Subcutaneous adipose tissue (tissue), 4 donors: ENCODE data around the gene CCN2. TPM values are rescaled to one million over a fixed set of nuclear protein-coding genes. Genes with fewer than 3 reads are reported as not detected.

ENCODE experiments used
- total RNA-seq, 4 donors: library from RNA; depleted of rRNA; stranded (reverse); fragments of >200 nt; gene quantifications; one replicate each; pipeline ENCODE4 v1.1.0, GENCODE V29; 2016
- TF ChIP-seq, protein P1 (sequence below): fragments of 450-650 bp; IDR thresholded peaks from one replicate; pipeline ENCODE4 v1.5.1; 2016; ENCODE audit warnings: low read depth, mild to moderate bottlenecking, control low read depth, antibody characterized with exemption, moderate library complexity

CCN2 gene
- total RNA-seq, 4 donors from 2014 or later: 81.9 to 165 (median 112) TPM

DNA sequence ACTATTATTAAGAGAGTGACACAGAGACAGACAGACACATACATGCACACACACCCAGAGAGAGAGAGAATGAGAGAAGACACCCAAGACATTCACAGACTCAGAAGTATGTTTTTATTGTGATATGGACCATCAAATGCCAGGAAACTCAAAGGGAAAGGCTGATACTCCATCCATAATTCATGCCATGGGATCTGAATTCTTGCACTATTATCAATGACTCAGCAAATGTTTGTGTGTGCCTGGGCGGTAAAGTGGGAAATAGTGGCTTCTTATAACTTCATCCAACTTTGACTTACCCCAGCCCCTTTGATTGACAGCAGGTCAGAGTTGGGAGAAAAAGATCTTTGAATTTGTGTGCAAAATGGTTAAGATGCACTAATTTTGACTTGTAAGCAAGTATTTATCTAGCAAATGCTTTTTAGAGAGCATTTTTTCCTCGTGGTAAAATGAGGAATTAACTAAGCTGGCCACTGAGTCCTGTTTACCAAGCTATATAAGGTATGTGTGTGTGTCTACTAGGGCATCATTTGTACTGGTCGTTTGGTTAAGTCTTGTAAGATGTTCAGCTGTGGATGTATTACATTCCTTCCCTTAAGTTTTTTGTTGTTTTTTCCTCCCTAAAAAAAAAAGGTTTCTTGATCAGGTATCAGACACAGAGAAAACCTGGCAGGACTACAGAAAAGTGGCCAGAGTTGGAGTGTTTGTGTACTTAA, 3.0 kb upstream of the CCN2 start:
- TF ChIP-seq, protein P1, sequence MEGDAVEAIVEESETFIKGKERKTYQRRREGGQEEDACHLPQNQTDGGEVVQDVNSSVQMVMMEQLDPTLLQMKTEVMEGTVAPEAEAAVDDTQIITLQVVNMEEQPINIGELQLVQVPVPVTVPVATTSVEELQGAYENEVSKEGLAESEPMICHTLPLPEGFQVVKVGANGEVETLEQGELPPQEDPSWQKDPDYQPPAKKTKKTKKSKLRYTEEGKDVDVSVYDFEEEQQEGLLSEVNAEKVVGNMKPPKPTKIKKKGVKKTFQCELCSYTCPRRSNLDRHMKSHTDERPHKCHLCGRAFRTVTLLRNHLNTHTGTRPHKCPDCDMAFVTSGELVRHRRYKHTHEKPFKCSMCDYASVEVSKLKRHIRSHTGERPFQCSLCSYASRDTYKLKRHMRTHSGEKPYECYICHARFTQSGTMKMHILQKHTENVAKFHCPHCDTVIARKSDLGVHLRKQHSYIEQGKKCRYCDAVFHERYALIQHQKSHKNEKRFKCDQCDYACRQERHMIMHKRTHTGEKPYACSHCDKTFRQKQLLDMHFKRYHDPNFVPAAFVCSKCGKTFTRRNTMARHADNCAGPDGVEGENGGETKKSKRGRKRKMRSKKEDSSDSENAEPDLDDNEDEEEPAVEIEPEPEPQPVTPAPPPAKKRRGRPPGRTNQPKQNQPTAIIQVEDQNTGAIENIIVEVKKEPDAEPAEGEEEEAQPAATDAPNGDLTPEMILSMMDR: no peak

DNA sequence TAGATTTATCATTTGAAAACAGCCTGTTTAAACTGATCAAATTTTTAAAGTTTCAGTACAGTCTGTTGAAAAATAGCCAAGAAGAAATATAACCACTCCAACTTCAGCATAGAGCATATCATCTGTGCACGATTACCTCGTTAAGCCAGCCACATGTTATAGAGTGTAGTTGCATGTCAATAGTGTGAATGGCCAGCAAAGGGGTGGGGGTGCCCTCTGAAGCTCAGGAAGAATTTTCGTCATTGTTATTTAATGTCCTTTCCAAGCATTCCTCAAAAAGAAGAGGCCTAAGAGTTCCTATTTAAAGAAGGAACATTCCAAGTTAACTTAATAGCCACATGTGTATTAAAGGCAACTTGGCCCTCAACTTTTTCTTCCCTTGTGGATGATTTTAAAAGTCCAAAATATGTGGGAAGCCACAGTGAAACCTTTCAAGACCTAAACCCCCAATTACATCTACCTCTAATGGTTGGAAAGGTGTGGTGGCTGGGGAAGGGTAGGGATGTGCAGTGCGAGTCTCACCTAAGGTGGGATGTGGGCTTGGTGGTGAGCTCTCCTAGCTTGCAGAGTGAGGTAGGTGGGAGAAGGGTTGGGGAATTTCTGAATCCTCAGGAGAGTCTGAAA, 1.8 kb upstream of the CCN2 start:
- TF ChIP-seq, protein P1: no peak

DNA sequence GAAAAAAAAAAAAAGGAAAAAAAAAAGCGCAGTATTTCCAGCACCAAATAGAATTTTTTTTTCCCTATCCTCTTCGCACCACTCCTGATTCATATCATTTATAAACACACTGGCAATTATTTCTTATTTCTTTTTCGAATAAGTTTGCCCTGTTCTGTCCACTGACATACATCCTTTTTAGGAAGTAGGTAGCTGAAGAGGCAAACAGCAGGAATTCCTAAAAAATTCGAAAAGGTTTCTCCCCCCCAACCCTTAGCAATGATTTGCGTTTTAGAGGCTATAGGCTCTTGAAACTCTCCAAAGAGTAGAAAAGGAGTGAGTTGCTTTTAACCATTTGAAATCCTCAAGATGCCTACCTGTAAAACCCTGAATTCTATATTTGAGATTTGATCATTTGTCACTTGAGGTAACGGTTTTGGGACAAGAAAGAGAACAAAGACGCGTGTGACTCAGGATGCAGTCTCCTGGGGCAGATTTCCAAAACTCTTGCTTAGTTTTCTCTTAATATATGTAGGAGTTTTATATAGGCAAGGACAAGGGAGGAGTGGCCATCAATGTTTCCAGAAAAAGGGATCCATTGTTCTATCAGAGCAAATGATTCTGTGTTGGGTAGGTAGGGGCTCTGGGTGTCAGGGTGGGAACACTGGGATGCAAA, 531 bp upstream of the CCN2 start:
- TF ChIP-seq, protein P1: no peak

DNA sequence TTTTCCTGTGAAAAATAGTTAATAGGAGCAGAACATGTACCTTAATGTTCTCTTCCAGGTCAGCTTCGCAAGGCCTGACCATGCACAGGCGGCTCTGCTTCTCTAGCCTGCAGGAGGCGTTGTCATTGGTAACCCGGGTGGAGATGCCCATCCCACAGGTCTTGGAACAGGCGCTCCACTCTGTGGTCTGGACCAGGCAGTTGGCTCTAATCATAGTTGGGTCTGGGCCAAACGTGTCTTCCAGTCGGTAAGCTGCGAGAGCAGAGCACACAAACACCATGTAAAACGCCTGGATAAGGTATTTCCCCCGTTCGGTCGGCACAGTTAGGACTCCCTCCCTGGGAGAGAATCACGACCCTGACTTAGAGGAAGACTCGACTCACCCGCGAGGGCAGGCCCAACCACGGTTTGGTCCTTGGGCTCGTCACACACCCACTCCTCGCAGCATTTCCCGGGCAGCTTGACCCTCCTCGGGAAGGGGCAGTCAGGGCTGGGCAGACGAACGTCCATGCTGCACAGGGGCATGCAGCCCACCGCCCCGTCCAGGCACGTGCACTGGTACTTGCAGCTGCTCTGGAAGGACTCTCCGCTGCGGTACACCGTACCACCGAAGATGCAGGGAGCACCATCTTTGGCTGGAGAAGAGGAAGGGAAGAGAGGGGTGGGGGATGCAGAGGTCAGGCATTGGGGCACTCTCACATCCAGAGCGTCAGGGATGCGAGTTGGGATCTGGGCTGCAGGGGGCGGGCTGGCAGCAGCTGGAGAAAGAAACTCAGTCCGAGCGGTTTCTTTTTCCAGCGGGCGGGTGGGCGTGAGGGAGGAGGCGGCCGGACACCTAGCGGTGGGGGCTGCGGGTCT, 1.0 kb downstream of the CCN2 start:
- TF ChIP-seq, protein P1: no peak

DNA sequence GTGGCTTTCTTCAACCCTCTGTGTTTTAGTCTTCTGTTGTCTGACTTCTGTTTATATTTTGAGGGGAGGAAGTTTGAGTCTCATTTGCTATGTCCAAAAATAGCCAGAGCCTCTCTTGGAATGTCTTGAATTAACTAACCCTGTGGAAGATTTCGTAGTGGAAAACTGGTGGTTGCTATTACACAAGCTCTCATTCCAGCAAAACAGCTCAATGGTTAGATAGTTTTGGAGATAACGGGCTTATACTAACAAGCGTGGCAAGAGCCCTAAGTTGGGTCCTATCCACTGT, 1.6 kb downstream of the CCN2 start:
- TF ChIP-seq, protein P1: no peak

DNA sequence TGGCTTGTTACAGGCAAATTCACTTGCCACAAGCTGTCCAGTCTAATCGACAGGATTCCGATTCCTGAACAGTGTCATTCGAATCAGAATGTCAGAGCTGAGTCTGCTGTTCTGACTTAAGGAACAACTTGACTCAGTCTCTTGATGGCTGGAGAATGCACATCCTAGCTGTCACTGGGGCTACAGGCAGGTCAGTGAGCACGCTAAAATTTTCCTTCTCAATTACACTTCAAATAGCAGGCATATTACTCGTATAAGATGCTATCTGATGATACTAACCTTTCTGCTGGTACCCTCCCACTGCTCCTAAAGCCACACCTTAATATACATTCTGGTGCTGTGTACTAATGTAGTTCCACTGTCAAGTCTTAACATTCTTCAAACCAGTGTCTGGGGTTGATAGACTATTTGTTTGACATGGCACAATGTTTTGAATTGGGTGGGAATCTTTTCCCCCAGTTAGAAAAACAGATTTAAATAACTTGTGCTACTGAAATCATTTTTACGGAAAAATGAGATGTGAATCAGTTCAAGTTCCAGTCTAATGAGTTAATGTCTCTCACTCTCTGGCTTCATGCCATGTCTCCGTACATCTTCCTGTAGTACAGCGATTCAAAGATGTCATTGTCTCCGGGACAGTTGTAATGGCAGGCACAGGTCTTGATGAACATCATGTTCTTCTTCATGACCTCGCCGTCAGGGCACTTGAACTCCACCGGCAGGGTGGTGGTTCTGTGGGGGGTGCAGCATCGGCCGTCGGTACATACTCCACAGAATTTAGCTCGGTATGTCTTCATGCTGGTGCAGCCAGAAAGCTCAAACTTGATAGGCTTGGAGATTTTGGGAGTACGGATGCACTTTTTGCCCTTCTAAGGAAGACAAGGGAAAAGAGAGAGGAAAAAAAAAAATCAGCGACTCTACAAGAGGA, 2.2 kb downstream of the CCN2 start:
- TF ChIP-seq, protein P1: no peak
